ENCODE measurements around the gene FAHD1.
"Not testable (repeated sequence)": the region's sequence is repeated elsewhere in the genome, so short reads cannot be mapped to it uniquely, and the experiment has no call there.

The FAHD1 gene

GRCh38 chr16:1851793-1852192, 24.8 kb downstream of the FAHD1 start:
- no peak for DNase-seq

- no peak for DNase-seq
Measured at GRCh38 chr16:1857433-1858097, 30.6 kb downstream of the FAHD1 start.

GRCh38 chr16:1858189-1858865, 31.3 kb downstream of the FAHD1 start:
- DNase-seq, result no peak

- DNase-seq, result no peak
Measured at GRCh38 chr16:1859650-1860049, 32.6 kb downstream of the FAHD1 start.

GRCh38 chr16:1861730-1862129, 34.7 kb downstream of the FAHD1 start:
- DNase-seq, result no peak

- DNase-seq, result no peak
Measured at GRCh38 chr16:1862394-1862793, 35.4 kb downstream of the FAHD1 start.

GRCh38 chr16:1863681-1864460, 36.9 kb downstream of the FAHD1 start:
- DNase-seq, result no peak

- no peak for DNase-seq
Measured at GRCh38 chr16:1865902-1866690, 39.1 kb downstream of the FAHD1 start.

GRCh38 chr16:1870365-1871082, 43.5 kb downstream of the FAHD1 start:
- DNase-seq, result no peak

- DNase-seq, result peak; percentile 56
Measured at GRCh38 chr16:1871974-1872635, 45.1 kb downstream of the FAHD1 start, which contains the start of gene MEIOB. Gene MEIOB (minus strand): TSS chr16:1872164. CDS start chr16:1868175, 3,989 bp downstream.

- no peak for DNase-seq
Measured at GRCh38 chr16:1874854-1875253, 47.8 kb downstream of the FAHD1 start.

GRCh38 chr16:1876066-1876465, 49.1 kb downstream of the FAHD1 start:
- DNase-seq, result not testable (repeated sequence)

GRCh38 chr16:1876468-1876867, 49.5 kb downstream of the FAHD1 start:
- DNase-seq, result no peak

- no peak for DNase-seq
Measured at GRCh38 chr16:1877089-1877488, 50.1 kb downstream of the FAHD1 start.

GRCh38 chr16:1877804-1878203, 50.8 kb downstream of the FAHD1 start:
- DNase-seq, result no peak

GRCh38 chr16:1878256-1878655, 51.2 kb downstream of the FAHD1 start:
- no peak for DNase-seq
